GM19035 (cell line): ENCODE measurements around the gene HGS.
A peak's percentile ranks its signal among the peaks of the same experiment; 100 is the strongest.

Experiments used
- ATAC-seq: cut with Tn5 transposase; IDR thresholded peaks from one replicate; pipeline ENCODE4 v1.9.1; 2021; ENCODE audit not compliant: unreplicated experiment

Gene HGS

DNA sequence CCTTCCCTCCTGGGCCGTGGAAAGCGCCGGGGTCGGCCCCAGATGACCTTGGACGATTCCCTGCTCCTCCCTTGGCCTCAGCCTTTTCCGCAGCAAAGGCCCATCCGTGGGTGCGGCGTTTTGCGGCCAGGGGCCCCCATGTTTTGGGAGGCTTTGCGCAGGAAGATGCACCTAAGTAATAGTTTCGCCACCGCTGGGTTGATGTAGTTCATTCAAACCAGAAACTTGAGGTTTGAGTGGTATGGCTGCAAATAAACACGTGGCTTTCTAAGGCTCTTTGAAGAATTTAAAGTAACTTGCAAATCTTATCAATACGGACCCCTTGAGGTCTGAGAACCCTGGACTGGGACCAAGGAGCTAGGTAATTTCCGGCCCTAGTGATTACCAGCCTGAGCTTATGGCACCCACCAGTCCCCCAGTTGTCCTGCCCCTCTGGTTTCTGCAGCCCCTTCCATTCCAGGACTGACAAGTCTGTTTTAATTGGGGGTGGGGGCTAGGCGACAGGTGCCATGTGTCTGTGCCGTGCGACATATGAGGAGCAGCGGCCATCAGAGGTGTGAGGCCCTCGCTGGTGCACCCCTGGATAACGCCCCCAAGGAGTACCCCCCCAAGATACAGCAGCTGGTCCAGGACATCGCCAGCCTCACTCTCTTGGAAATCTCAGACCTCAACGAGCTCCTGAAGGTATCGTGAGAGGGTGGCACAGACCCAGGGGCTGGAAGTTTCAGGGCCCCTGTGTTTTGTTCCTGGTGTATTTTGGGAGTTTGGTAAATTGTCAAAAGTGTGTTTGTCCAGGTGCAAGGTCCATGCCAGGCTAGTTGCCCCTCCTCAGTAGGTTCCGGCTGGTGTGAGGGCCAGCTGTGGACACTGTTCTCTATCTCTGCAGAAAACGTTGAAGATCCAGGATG, 20.2 kb downstream of the HGS start:
- no peak for ATAC-seq

DNA sequence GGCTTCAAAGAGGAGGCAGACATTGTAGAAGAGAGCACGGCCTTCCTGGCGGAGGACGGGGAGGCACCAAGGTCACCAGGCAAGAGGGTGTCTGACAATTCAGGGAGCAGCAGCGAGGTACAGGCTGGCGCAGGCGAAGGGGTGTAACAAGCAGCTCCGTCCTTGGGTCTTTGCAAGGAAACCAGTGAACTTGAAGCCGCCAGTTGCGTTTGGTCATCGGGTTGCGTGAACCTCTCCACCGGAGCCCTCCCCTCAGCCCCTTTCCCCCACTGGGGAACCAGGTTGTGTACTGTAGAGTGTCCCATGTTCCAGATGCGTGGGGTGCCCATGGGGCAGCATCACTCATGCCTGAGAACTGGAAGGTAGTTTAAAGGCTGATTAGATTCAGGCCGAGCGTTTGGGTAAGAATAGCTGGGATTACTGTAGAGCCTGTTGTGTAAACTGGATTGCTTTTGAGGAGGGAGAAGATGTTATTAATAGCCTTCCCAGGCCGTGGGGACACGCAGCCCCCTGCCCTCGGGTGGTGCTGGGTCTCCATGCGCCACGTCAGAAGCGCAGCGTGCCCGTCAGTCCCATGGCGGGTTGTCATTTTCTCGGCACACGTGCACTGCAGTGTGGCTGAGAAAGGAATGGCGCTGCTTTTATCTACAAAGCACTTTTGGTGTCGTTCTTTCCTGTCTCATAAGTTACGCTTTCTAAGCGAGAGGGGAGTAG, 21.9 kb downstream of the HGS start:
- no peak for ATAC-seq

DNA sequence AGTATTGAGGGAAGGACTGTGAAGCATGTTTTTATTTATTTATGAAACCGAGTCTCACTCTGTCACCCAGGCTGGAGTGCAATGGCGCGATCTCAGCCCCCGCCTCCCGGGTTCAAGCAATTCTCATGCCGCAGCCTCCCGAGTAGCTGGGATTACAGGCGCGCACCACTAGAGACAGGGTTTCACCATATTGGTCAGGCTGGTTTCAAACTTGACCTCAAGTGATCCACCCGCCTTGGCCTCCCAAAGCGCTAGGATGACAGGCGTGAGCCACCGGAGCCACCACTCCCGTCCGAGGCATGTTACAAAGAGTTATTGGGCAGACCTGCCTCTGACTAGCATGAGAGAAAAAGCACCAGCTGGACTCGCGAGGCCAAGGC, 22.4 kb downstream of the HGS start:
- no peak for ATAC-seq

DNA sequence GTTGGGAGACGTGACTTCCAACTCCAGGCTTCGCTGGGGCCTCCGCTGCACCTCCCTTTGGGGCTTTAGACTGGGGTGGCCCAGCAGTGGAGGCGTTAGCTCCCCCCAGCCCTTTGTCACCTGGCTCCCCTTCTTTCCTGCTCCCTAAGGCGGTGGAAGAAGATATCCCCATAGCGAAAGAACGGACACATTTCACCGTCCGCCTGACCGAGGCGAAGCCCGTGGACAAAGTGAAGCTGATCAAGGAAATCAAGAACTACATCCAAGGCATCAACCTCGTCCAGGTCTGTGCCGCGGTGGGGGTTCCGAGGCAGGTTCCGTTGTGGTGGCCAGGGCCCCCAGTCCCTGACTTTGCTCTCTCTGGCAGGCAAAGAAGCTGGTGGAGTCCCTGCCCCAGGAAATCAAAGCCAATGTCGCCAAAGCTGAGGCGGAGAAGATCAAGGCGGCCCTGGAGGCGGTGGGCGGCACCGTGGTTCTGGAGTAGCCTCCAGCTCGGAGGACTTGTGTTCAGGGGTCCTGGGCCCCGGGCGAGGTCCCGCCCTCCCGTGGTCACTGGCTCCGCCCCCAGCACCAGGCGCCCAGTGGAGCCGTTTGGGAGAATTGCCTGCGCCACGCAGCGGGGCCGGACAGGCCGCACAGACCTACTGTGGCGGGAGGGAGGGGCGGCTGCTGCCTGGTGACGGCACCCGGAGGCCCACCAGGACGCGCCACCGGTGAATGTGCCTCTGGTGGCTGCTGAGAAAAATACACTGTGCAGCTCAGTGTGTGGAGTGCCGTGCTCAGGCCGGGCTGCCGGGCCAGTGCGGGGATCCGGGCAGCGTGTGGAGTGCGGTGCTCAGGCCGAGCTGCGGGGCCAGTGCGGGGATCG, 23.2 kb downstream of the HGS start:
- no peak for ATAC-seq

DNA sequence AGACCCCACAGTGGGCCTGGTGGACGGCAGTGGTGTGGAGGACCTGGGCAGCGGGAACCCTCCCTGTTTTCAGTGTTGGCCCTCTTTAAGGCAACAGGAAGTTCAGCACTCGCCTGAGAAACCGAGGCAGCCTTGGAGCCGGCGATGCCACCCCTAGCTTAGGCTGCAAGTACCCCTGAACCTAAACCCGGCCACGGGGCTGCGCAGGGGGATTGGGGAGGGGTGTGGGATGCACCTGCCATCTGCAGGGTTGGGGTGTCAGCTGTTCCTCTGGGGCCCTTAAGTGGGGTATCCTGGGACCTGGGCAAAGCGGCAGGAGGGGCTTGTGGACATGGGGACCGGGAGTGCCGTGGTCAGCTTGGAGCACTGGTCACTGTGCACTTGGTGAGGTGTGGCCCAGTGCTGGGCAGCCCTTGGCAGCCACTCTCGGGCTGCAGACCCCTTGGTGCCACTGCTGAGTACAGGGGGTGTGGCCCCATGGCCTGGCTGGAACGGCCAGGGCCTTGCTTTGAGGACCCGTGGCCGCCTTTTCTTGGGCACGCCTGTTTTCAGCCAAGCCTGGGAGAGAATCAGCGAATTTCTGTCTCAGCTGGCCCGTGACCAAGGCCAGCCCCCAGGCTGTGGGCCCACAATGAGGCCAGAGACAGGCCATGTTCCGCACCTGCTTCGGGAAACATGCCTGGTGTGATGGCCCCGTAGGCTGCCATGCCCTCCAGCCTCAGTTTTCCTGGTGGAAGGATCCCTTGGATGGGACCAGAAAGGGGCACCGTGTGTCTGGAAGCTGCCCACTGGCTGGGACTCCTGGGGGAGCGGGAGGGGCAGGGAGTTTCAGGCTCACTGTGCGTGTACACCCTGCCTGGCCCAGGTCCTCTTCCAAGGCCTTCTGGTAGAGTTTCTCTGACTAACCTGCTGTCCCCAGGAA, 24.2 kb downstream of the HGS start:
- ATAC-seq = no peak

GRCh38 chr17:81708739-81709185, 25.0 kb downstream of the HGS start:
- no peak for ATAC-seq

GRCh38 chr17:81710514-81711308, 26.9 kb downstream of the HGS start:
- no peak for ATAC-seq

GRCh38 chr17:81711814-81712467, 28.1 kb downstream of the HGS start, which contains the start of gene SLC25A10:
TSS of gene SLC25A10 (plus strand) at chr17:81712284. CDS start at chr17:81712427, 143 bp downstream.
- ATAC-seq = peak; percentile 66

DNA sequence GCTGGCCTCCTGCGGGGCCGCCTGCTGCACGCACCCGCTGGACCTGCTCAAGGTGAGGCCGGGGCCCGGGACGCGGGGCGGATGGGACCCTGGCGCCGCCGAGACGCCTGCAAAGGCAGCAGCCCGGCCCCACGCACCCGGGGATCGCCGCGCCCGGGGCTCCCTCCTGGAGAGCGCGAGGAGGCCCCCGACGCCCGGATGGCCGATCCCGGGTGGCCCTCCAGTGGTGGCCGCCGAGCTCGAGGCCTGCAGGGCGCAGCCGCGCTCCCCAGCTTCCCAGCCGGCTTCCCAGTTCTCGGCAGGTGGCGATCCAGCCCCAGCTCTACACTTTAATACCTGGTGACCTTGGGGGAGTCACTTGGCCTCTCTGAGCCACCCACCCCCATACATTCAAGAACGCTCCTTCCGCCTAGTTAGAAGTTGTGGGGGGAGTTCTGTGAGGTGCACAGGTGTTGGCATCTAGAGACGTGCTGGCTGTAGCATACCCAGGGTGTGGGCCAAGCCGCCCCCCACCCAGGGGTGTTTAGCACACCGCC, 28.7 kb downstream of the HGS start:
- peak; percentile 23 for ATAC-seq

DNA sequence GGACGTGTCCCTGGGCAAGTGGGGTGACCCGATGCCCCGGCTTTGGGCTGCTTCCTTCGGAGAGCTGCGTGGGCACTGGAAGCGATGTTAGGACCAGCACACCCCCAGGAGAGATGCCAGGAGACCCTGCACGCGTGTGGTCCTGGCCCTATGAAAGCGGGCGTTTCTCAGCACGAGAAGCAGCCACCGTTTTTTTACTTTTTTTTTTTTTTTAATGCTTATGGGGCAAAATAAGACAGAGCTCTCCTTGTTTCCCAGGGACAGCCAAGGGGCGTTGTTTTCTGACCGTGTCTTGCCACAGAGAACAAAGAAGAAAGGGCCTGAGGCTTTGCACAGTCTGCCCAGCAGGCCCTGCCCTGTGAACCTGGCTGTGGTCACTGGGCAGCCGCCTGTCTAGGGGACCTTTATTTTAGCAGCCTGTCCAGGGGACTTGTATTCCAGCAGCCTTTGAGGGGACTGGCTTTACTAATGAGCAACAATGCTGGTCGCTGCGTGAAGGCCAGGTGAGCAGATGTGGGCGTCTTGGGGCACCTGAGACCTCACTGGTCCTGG, 29.3 kb downstream of the HGS start:
- ATAC-seq = no peak

DNA sequence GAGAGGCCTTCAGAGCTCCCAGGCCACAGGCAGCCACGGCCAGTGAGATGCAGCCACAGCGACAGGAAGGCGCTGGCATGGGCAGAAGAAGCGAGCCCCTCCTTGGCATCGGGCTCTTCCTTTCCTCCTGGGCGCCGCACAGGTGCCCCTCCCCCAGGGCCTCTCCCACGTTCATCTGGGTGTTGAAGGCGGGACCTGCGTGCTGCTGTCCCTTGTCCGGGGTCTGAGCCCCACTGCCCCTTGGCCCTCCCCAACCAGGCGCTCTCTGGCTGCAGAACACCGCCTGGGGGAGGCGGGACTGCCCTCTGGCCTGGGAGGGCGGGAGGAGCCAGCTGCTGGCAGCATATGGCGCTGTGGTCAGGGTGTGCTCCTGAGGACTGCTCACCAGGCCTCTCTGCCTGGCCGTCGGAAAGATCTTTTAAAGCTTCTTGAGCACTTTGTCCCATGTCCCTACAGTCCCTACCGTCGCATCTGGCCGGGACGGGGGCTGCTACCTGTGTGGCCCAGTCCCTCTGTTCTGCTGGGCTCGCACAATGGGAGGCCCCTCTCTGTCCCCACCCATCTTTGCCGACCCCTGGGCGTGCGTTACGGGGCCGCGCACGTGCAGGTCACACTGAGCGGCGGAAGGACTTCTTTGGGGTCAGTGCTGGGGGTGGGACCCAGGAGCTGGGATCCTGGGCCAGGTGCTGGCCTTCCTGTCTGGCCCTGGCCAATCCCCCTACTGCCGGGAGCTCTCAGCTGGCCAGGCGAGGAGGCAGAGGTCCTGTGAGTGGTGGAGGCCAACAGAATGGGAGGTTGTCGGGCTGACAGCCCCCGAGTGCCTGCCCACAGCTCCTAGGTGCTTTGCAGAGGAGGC, 30.0 kb downstream of the HGS start:
- no peak for ATAC-seq

DNA sequence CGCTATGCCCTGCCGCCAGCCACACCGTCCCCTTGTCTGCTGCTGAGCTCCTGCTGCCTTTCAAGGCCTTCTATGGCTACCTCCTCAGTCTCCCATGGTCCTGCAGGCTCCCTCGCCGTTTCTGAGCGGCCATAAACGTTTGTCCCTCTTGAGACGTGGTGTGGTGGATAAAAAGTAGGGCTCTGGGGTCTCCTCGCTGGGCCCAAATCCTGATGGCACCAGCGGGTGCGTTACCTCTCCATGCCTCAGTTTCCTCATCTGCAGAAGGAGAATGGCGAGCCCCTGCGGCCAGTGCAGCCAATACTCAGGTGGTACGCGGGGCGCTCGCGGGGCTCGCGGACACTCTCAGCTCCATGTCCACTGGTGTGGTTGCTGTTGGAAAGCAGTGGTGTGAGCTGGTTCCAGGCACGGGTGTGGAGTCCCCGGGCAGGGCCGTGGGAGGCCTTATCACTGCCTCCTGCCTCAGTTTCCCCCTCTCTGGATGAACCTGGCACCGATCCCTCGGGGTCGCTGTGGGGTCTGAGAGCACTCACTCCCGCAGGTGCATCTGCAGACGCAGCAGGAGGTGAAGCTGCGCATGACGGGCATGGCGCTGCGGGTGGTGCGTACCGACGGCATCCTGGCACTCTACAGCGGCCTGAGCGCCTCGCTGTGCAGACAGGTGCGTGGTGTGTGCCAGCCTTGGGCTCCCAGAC, 30.7 kb downstream of the HGS start:
- no peak for ATAC-seq

DNA sequence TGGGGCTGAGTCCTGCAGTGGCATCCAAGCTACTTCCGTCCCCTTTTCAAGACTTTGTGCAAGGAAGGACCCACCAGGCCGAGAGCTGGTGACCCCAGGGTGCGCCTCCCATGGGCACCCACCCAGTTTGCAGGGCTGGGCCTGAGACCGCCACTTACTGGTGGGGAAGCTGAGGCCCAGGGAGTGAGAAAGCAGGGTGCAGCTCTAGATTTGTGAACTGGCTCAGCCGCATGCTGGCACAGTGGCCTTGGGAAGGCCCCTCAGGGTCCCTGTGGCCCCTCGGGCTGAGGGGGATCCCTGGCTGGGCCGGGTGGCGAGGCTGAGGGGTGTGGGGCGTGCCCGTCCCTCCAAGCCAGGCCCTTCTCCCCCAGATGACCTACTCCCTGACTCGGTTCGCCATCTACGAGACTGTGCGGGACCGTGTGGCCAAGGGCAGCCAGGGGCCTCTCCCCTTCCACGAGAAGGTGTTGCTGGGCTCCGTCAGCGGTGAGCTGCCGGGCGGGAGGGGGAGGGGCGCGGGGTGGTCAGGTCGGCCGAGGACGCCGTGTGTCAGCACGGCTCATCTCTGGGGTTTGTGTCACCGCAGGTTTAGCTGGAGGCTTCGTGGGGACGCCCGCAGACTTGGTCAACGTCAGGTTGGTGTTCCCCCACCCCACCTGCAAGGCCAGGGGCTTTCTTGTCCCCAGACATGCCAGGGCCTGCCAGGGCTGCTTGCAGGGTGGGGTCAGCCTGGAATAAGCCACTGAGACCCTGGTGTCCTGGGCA, 31.5 kb downstream of the HGS start:
- ATAC-seq = no peak

DNA sequence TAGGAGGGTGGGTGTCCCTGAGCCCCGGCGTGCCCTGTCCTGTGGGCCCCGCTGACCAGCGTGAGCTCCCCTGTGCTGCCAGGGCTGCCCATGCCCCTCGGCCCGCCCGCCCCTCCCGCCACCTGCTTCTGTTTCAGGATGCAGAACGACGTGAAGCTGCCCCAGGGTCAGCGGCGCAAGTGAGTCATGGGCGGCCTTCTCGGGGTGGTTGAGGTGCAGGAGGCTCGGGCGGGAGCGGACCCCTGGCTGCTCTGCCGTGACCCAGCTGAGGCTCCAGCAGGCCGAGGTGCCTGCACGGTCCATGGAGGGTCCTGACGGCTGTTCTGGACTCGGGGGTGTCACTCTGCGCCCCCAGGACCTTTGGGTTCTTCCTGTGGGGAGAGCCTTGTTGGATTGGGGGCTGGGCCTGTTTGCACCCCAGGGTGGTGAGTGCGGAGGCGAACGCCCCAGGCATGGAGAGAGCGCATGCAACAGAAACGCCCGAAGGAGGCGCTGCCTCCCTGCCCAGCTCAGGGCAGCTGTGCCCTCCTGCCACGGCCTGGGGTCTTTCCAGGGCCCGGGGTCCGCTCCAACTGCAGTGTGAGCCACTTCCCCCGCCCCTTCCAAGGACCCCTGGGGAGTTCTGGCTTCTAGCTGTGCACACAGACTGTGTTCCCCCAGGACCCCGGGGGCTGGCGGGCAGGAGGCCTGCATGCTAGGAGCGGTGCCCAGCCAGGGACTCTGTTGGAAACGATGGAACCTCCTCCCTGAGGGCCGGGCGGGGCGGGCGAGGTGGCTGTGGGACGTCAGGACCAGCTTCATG, 32.3 kb downstream of the HGS start:
- ATAC-seq = no peak

GRCh38 chr17:81716674-81716996, 32.8 kb downstream of the HGS start:
- ATAC-seq = no peak
